AG04450 (cell line): ENCODE results near the gene CDH18. TPM values are rescaled to one million over a fixed set of nuclear protein-coding genes. Genes with fewer than 3 reads are reported as not detected.

Source experiments
- CTCF ChIA-PET: fragments of 300-600, 350-600 bp; formaldehyde crosslinking; extraction: SDS; loops from one replicate; lab custom pipeline; 2022; ENCODE audit warnings: antibody characterized with exemption, inconsistent platforms; lab: Charles Lee
- POLR2A ChIA-PET: fragments of 350-600 bp; formaldehyde crosslinking; extraction: SDS; loops from one replicate; lab custom pipeline; 2021; ENCODE audit warnings: antibody characterized with exemption, inconsistent platforms; lab: Yijun Ruan, JAX
- DNase-seq: peaks from one replicate; pipeline ENCODE4 v3.0.0-alpha.2; 2011; ENCODE audit warnings: low read depth, low spot score
- H3K27ac ChIP-seq: one replicate; pipeline ENCODE4 v1.5.1; 2012; ENCODE audit warnings: low read depth, low read length, control low read depth
- H3K27me3 ChIP-seq: one replicate; pipeline ENCODE4 v1.6.0; 2012; ENCODE audit warnings: low read length; ENCODE audit not compliant: control insufficient read depth, insufficient read depth
- H3K4me3 ChIP-seq: 2 replicates; pipeline ENCODE4 v1.5.1; 2011; ENCODE audit warnings: mild to moderate bottlenecking, low read depth, low read length, control low read depth
- H3K9me3 ChIP-seq: 2 replicates; pipeline ENCODE4 v1.5.1; 2012; ENCODE audit warnings: low read length; ENCODE audit not compliant: control insufficient read depth, insufficient read depth
- polyA plus RNA-seq: library from polyadenylated mRNA; depleted of rRNA; stranded (reverse); fragments of >200 nt; gene quantifications from 2 replicates; pipeline ENCODE4 v1.2.3, GENCODE V29; 2011
- TF ChIP-seq, protein P1 (sequence below): IDR thresholded peaks from 2 replicates; pipeline ENCODE4 v1.5.1; 2011; ENCODE audit warnings: low read depth, low read length, control low read depth, inconsistent platforms

CDH18 gene
- polyA plus RNA-seq, 1 experiment: 0.19 TPM

DNA sequence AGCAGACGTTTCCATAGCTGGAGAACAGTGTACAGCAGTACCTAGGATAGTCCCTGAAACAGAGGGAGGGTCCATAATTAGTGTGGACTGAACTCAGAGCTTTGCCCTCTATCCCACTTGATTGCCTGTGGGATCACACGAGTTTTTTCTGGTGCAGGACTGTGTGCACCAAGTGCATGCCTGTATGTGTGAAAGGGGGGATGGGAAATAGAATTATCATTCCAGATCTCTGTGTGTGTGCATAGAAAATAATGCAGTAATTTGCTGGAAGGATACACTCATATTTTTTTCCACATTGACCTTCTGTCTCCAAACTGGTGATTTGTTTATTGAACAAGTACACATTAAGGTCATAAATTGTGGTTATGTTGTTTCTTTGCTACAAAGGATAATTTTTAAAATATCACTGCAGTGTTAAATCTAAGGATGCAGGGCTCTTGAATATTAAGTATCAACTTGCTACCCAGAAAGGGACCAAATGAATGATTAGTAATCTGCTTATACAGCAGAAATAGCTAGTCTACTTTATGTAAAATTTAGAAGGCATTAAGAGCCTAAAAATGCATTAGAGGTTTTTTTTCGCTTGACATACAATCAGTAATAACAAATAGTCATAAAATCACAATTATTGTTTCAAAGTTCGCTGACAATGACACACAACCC, 292.9 kb downstream of the CDH18 start:
- Histone ChIP-seq H3K27me3 (no peaks in the 10 kb centered on the region), H3K27ac (no peak overlapping the region), H3K9me3 (no peaks in the 10 kb centered on the region), H3K4me3 (no peak overlapping the region)
- ChIA-PET CTCF (no interaction called here), POLR2A (no interaction called here)
- no peak for DNase-seq
- TF ChIP-seq, protein P1, sequence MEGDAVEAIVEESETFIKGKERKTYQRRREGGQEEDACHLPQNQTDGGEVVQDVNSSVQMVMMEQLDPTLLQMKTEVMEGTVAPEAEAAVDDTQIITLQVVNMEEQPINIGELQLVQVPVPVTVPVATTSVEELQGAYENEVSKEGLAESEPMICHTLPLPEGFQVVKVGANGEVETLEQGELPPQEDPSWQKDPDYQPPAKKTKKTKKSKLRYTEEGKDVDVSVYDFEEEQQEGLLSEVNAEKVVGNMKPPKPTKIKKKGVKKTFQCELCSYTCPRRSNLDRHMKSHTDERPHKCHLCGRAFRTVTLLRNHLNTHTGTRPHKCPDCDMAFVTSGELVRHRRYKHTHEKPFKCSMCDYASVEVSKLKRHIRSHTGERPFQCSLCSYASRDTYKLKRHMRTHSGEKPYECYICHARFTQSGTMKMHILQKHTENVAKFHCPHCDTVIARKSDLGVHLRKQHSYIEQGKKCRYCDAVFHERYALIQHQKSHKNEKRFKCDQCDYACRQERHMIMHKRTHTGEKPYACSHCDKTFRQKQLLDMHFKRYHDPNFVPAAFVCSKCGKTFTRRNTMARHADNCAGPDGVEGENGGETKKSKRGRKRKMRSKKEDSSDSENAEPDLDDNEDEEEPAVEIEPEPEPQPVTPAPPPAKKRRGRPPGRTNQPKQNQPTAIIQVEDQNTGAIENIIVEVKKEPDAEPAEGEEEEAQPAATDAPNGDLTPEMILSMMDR: no peak

DNA sequence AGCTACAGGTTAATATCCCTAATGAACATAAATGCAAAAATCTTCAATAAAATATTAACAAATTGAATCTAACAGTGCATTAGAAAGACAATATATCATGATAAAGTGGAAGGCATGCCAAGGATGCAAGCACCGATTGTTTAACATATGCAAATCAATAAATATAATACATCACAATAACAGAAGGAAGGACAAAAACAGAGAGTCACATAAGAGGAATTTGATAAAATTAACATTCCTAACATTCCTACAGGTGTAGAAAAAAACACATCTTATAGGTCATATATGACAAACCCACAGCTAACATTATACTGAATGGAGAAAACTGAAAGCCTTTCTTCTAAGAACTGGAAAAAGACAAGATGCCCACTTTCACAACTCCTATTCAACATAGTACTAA, 297.0 kb downstream of the CDH18 start:
- POLR2A ChIA-PET: no interaction called here

DNA sequence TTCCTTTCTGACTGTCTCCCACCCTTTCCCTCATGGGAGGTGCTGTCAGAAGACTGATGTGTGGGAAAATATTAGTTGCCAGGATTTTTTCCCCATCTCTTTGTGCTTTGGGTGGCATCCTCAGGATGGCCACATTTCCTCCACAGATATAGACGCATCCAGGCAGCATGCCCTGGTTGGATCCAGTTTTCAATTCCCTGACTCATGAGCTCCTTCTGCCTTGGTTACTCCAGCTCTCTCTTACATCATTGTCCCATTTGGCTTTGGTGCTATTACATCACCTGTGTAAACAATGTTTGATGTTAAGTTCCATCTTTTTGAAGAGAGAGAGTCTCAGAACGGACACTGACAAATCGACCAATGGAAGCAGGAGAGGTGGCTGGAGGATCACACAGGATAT, 302.5 kb downstream of the CDH18 start:
- H3K4me3 ChIP-seq: no peak overlapping the region
- DNase-seq: no peak
- ChIA-PET CTCF (no interaction called here), POLR2A (no interaction called here)
- TF ChIP-seq, protein P1: no peak
- no peaks in the 10 kb centered on the region for H3K27me3 ChIP-seq
- H3K9me3 ChIP-seq: peaks cover 5% of the 10 kb centered on the region; the same call in 1 of the 2 replicates
- no peak overlapping the region for H3K27ac ChIP-seq

More for the DNA sequence above, 297.0 kb downstream of the CDH18 start:
- Histone ChIP-seq H3K27ac (no peak overlapping the region), H3K9me3 (peaks cover 5% of the 10 kb centered on the region; the same call in 1 of the 2 replicates), H3K4me3 (no peak overlapping the region), H3K27me3 (no peaks in the 10 kb centered on the region)
- CTCF ChIA-PET: no interaction called here
- TF ChIP-seq, protein P1: no peak
- no peak for DNase-seq

DNA sequence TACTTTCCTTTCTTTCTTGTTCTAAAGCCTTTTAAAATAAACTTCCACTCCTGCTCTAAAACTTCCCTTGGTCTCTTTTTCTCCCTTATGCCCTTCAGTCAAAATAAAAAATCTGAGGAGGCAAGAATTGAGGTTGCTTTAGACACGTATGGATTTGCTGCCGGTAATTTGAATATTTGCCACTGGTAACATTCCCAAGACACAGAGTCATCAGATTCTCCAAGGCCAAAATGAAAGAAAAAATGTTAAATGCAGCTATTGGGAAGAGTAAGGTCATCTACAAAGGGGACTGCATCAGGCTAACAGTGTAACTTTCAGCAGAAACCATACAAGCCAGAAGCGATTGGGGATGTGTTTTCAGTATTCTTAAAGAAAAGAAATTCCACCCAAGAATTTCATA, 311.1 kb downstream of the CDH18 start:
- Histone ChIP-seq H3K4me3 (no peak overlapping the region), H3K27me3 (no peaks in the 10 kb centered on the region), H3K9me3 (no peaks in the 10 kb centered on the region), H3K27ac (no peak overlapping the region)
- DNase-seq: no peak
- ChIA-PET POLR2A (no interaction called here), CTCF (no interaction called here)
- TF ChIP-seq, protein P1: no peak

DNA sequence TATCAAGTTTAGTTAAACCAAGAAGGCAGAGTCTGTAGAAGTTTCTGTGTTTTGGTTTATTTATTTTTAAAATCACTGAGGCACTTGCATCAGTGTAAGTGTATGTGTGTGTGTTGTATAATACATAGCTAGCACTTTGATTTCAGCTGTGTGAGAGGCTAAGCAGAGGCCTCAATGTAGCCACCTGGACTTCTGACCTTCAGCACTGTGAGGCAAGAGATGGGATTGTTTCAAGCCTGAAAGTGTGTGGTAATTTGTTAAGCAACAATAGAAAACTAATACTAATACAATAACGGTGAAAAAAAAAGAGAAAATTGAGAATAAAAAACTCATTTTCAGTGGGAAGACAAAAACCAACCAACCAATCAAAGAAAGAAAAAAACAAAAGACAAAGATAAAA, 327.3 kb downstream of the CDH18 start:
- DNase-seq: no peak
- TF ChIP-seq, protein P1: no peak
- no peak overlapping the region for H3K4me3 ChIP-seq
- no peaks in the 10 kb centered on the region for H3K27me3 ChIP-seq
- H3K9me3 ChIP-seq: no peaks in the 10 kb centered on the region
- ChIA-PET POLR2A (no interaction called here), CTCF (no interaction called here)
- H3K27ac ChIP-seq: no peak overlapping the region
